Osteocyte (in vitro differentiated cells): Measurements from ENCODE around the gene TF. TPM values are rescaled to one million over a fixed set of nuclear protein-coding genes. Genes with fewer than 3 reads are reported as not detected.

Source experiments
- DNase-seq: peaks from one replicate; pipeline ENCODE4 v3.0.0; 2021; ENCODE audit warnings: mixed read lengths; ENCODE audit not compliant: unreplicated experiment; ENCODE audit errors: extremely low spot score
- H3K27ac Mint-ChIP-seq: one replicate; pipeline ENCODE4 v1.8.0; 2021; ENCODE audit warnings: mild to moderate bottlenecking, mixed read lengths; ENCODE audit not compliant: unreplicated experiment
- H3K27me3 Mint-ChIP-seq: one replicate; pipeline ENCODE4 v1.8.0; 2021; ENCODE audit warnings: mixed read lengths; ENCODE audit not compliant: unreplicated experiment
- H3K36me3 Mint-ChIP-seq: one replicate; pipeline ENCODE4 v1.8.0; 2021; ENCODE audit warnings: mixed read lengths; ENCODE audit not compliant: unreplicated experiment
- H3K4me1 Mint-ChIP-seq: one replicate; pipeline ENCODE4 v1.8.0; 2021; ENCODE audit warnings: mixed read lengths; ENCODE audit not compliant: unreplicated experiment
- H3K4me3 Mint-ChIP-seq: one replicate; pipeline ENCODE4 v1.8.0; 2021; ENCODE audit warnings: mild to moderate bottlenecking, moderate library complexity, mixed read lengths; ENCODE audit not compliant: unreplicated experiment
- H3K9me3 Mint-ChIP-seq: one replicate; pipeline ENCODE4 v1.8.0; 2021; ENCODE audit warnings: mixed read lengths; ENCODE audit not compliant: unreplicated experiment
- total RNA-seq: library from RNA; stranded (reverse); gene quantifications from 2 replicates; pipeline ENCODE4 v1.2.1, GENCODE V29; 2021
- TF ChIP-seq, protein P1 (sequence below): fragments of 200-600 bp; sonication (generic); IDR thresholded peaks from 2 replicates; pipeline ENCODE4 v1.5.0; 2021; ENCODE audit warnings: antibody characterized with exemption, mild to moderate bottlenecking, moderate library complexity

Gene TF
- total RNA-seq, 1 donor from 2014 or later, result 2.0 TPM

DNA sequence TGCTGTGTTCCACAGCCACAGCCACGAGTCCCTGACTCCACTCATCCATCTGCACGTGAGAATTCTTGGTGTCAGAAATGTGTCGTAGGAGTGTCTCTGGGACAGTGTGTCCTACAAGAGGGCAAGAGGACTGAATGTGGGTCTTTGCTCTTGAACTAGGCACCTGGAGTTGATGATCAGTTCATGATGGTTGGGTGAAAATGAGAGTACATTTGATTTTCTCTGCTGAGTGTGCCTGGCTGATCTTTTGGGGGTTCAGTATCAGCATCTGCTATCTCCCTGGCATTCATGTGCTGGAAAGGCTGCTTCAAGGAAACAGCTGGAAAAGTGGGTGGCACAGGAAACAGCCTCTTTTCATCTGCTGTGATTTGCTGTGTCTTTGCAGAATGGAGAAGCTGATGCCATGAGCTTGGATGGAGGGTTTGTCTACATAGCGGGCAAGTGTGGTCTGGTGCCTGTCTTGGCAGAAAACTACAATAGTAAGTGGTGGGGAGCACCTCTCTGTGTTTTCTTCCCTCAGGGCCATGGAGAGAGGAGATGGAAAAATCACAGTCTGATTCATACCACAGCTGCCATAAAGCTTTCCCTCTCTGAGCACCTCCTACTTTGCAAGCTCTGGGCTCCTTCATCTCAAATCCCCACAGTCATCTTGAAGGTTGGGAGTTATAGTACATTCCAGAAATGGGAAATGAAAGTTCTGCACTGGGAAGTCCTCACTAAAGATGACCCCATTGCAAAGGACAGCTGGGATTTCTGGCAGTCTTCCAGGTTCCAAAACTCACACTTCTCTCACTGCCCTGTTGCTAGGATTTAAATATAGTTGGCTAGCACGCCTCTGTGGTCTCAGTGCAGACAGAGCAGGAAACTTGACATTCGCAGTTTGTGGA, 17.8 kb downstream of the TF start:
- Mint-ChIP-seq H3K4me3 (no peak overlapping the region), H3K27me3 (peaks cover 54% of the 10 kb centered on the region), H3K36me3 (no peaks in the 10 kb centered on the region), H3K27ac (no peak overlapping the region), H3K9me3 (no peaks in the 10 kb centered on the region), H3K4me1 (peaks cover 8% of the 10 kb centered on the region)
- no peak for DNase-seq
- TF ChIP-seq, protein P1, sequence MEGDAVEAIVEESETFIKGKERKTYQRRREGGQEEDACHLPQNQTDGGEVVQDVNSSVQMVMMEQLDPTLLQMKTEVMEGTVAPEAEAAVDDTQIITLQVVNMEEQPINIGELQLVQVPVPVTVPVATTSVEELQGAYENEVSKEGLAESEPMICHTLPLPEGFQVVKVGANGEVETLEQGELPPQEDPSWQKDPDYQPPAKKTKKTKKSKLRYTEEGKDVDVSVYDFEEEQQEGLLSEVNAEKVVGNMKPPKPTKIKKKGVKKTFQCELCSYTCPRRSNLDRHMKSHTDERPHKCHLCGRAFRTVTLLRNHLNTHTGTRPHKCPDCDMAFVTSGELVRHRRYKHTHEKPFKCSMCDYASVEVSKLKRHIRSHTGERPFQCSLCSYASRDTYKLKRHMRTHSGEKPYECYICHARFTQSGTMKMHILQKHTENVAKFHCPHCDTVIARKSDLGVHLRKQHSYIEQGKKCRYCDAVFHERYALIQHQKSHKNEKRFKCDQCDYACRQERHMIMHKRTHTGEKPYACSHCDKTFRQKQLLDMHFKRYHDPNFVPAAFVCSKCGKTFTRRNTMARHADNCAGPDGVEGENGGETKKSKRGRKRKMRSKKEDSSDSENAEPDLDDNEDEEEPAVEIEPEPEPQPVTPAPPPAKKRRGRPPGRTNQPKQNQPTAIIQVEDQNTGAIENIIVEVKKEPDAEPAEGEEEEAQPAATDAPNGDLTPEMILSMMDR, result no peak

DNA sequence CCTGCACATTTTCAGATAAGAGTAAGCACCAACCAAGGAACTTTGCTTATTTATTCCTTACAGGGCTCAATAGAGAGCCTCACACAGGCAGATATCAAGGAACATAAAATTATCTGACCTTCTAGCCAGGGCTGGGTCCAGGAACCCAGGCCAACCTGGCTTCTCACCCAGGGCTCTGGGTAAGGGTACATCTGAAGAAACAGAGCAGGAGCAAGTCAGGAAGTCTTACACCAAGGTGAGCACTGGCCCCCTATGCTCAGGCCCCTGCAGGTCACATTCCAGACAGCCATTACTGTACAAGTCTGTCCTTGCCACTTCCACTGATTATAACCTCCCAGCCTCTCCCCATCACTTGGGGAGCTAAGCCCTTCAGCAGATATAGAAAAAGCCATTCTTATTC, 19.1 kb downstream of the TF start:
- DNase-seq, result no peak
- no peaks in the 10 kb centered on the region for H3K36me3 Mint-ChIP-seq
- no peaks in the 10 kb centered on the region for H3K9me3 Mint-ChIP-seq
- peaks cover 50% of the 10 kb centered on the region for H3K27me3 Mint-ChIP-seq
- H3K4me1 Mint-ChIP-seq, result peaks cover 8% of the 10 kb centered on the region
- no peak overlapping the region for H3K27ac Mint-ChIP-seq
- H3K4me3 Mint-ChIP-seq, result no peak overlapping the region
- TF ChIP-seq, protein P1, result no peak

DNA sequence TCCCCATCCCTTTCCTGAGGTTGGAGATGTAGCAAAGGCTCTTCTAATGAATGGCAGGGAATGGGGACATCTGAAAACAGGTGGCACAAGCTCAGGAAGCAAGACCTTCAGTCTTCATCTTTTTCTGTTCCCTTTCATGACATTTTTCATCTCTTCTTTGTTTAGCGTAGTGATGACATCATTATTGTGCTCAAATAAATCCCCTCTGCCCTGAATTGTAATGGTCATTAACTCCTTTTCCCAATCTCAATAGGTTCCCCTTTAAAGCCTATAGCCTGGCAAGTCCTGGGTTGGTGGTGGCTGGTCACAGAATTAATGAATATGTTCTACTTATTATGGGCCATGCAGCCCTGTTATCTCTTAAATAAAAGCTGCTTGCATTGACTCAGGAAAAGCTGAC, 21.4 kb downstream of the TF start:
- TF ChIP-seq, protein P1, result no peak
- Mint-ChIP-seq H3K4me3 (no peak overlapping the region), H3K36me3 (no peaks in the 10 kb centered on the region), H3K9me3 (no peaks in the 10 kb centered on the region), H3K27ac (no peak overlapping the region), H3K4me1 (peaks cover 8% of the 10 kb centered on the region), H3K27me3 (peaks cover 31% of the 10 kb centered on the region)
- DNase-seq, result no peak

DNA sequence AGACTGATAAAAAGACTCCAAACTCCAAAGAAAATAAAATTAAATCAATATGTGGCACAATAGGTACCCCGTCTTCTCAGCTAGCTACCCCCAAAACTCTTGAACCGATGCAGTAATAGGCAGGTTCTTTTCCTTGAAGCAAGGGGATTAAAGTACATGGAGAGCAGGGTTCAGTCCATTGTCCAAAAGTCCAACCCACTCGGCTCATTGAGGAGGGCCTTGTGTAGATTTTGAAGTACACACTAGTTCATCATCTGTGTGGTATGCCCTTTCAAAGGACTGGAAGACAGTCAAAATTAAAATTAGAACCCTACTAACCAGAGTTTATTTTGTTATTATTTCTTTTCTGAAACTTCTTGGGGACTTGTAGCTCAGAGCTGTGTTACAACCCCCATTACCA, 23.3 kb downstream of the TF start:
- Mint-ChIP-seq H3K36me3 (no peaks in the 10 kb centered on the region), H3K27ac (no peak overlapping the region), H3K4me1 (peaks cover 2% of the 10 kb centered on the region), H3K9me3 (no peaks in the 10 kb centered on the region), H3K4me3 (no peak overlapping the region), H3K27me3 (peaks cover 25% of the 10 kb centered on the region)
- TF ChIP-seq, protein P1, result no peak
- DNase-seq, result no peak

DNA sequence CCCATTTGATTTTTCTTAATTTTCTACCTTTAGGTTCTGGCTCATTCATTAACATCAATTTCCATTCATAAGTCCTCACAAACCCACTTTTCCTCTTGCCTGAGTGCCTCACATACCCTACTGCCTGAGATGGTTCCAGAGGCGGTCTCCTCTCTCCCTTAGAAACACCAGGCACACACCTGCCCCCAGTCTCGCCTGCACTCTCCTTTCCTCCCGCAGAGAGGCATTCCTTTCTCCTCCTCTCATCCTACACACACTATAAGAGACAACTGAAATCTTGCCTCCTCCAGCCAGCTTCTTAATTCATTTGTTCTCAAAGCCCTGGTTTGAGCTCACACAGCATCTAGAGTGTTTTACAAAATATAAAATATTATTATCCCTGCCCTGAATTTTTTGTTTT, 27.5 kb downstream of the TF start:
- no peak overlapping the region for H3K27ac Mint-ChIP-seq
- peaks cover 27% of the 10 kb centered on the region for H3K27me3 Mint-ChIP-seq
- no peaks in the 10 kb centered on the region for H3K36me3 Mint-ChIP-seq
- H3K4me1 Mint-ChIP-seq, result no peaks in the 10 kb centered on the region
- no peaks in the 10 kb centered on the region for H3K9me3 Mint-ChIP-seq
- no peak overlapping the region for H3K4me3 Mint-ChIP-seq
- TF ChIP-seq, protein P1, result no peak
- DNase-seq, result no peak
